Panc1 (cell line): Measurements from ENCODE around the gene OR2A42.
"Not testable (repeated sequence)": the region's sequence is repeated elsewhere in the genome, so short reads cannot be mapped to it uniquely, and the experiment has no call there.

ENCODE experiments used
- CTCF ChIP-seq: fragments of 450-650 bp; IDR thresholded peaks from 2 replicates; pipeline ENCODE4 v1.5.1; 2017; ENCODE audit warnings: mild to moderate bottlenecking
- POLR2AphosphoS5 ChIP-seq: IDR thresholded peaks from 2 replicates; pipeline ENCODE4 v1.6.1; 2012; ENCODE audit warnings: mild to moderate bottlenecking, low read depth, low read length, moderate library complexity
- REST ChIP-seq, 2 experiments: IDR thresholded peaks; 2 replicates each; pipeline ENCODE4 v1.6.1; 2011 to 2012; ENCODE audit warnings: low read depth in 2 of 2, control low read depth in 1 of 2, low read length in 1 of 2, mild to moderate bottlenecking in 1 of 2, moderate library complexity in 1 of 2; ENCODE audit not compliant: insufficient read depth in 1 of 2
- TCF7L2 ChIP-seq: IDR thresholded peaks from 2 replicates; pipeline ENCODE4 v1.6.1; 2011; ENCODE audit warnings: mild to moderate bottlenecking, low read depth, low read length, inconsistent platforms

- TF ChIP-seq CTCF; REST (IDR thresholded peaks at IDR 0.05; ENCODE audit: insufficient read depth in 1 of 2, low read depth in 2 of 2, low read length in 1 of 2); POLR2AphosphoS5; TCF7L2: not testable (repeated sequence)
Observed at GRCh38 chr7:144283716-144284115, 44.3 kb upstream of the OR2A42 start.
